ENCODE results near the gene IRGC. TPM values are rescaled to one million over a fixed set of nuclear protein-coding genes. Genes with fewer than 3 reads are reported as not detected.
"Not testable (repeated sequence)": the region's sequence is repeated elsewhere in the genome, so short reads cannot be mapped to it uniquely, and the experiment has no call there.

Gene IRGC
- total RNA-seq, 1 donor from 2014 or later, result not detected

- peak; percentile 98 for DNase-seq (ENCODE audit: low spot score)
Observed at GRCh38 chr19:43754503-43755255, 38.8 kb downstream of the IRGC start, which contains the start of gene SMG9. Gene SMG9, minus strand, starts transcription at chr19:43754962. Its CDS starts 4,221 bp downstream, at chr19:43750741.

GRCh38 chr19:43755256-43755801 lies 39.5 kb downstream of the IRGC start:
- DNase-seq (ENCODE audit: low spot score), result peak; percentile 87

GRCh38 chr19:43759515-43759914 lies 43.6 kb downstream of the IRGC start:
- no peak for DNase-seq (ENCODE audit: low spot score)

- DNase-seq (ENCODE audit: low spot score), result no peak
Observed at GRCh38 chr19:43760941-43761340, 45.1 kb downstream of the IRGC start.

- DNase-seq (ENCODE audit: low spot score), result no peak
Observed at GRCh38 chr19:43762814-43763213, 46.9 kb downstream of the IRGC start.

- no peak for DNase-seq (ENCODE audit: low spot score)
Observed at GRCh38 chr19:43763473-43763939, 47.6 kb downstream of the IRGC start.

GRCh38 chr19:43764684-43765083 lies 48.8 kb downstream of the IRGC start:
- DNase-seq (ENCODE audit: low spot score), result not testable (repeated sequence)

- DNase-seq (ENCODE audit: low spot score), result peak; percentile 76
Observed at GRCh38 chr19:43765109-43765876, 49.4 kb downstream of the IRGC start.

- no peak for DNase-seq (ENCODE audit: low spot score)
Observed at GRCh38 chr19:43766755-43767043, 50.8 kb downstream of the IRGC start.

GRCh38 chr19:43767316-43767715 lies 51.4 kb downstream of the IRGC start:
- DNase-seq (ENCODE audit: low spot score), result no peak

- DNase-seq (ENCODE audit: low spot score), result no peak
Observed at GRCh38 chr19:43767818-43768217, 51.9 kb downstream of the IRGC start.

- DNase-seq (ENCODE audit: low spot score), result no peak
Observed at GRCh38 chr19:43768273-43769050, 52.6 kb downstream of the IRGC start.

- no peak for DNase-seq (ENCODE audit: low spot score)
Observed at GRCh38 chr19:43769256-43769655, 53.4 kb downstream of the IRGC start.

Other genes with a start within 250 kb of the IRGC start
- gene PHLDB3, start 211.3 kb upstream of the IRGC start, total RNA-seq, result 39.5 TPM
- gene ETHE1, start 188.9 kb upstream of the IRGC start, total RNA-seq, result 37.4 TPM
- gene ZNF575, start 182.9 kb upstream of the IRGC start, total RNA-seq, result 2.1 TPM
- 20.3 TPM for gene XRCC1, start 140.5 kb upstream of the IRGC start, total RNA-seq
- gene PINLYP, start 140.3 kb upstream of the IRGC start, total RNA-seq, result 11.8 TPM
- 20.8 TPM for gene IRGQ, start 119.9 kb upstream of the IRGC start, total RNA-seq
- gene ZNF576, start 119.5 kb upstream of the IRGC start, total RNA-seq, result 20.4 TPM
- 1.0 TPM for gene SRRM5, start 104.0 kb upstream of the IRGC start, total RNA-seq
- gene ZNF428, start 96.4 kb upstream of the IRGC start, total RNA-seq, result 30.2 TPM
- 6.6 TPM for gene CADM4, start 76.2 kb upstream of the IRGC start, total RNA-seq
- gene PLAUR, start 45.9 kb upstream of the IRGC start, total RNA-seq, result 9.6 TPM
- 60.6 TPM for gene SMG9, start 38.9 kb downstream of the IRGC start, total RNA-seq
- gene KCNN4, start 64.9 kb downstream of the IRGC start, total RNA-seq, result 69.2 TPM
- gene LYPD5, start 86.4 kb downstream of the IRGC start, total RNA-seq, result 5.9 TPM
- 15.1 TPM for gene ZNF283, start 111.2 kb downstream of the IRGC start, total RNA-seq
- 4.8 TPM for gene ZNF404, start 167.9 kb downstream of the IRGC start, total RNA-seq
- 15.9 TPM for gene ZNF45, start 219.2 kb downstream of the IRGC start, total RNA-seq
- 6.8 TPM for gene ZNF221, start 235.2 kb downstream of the IRGC start, total RNA-seq